HepG2 (cell line): ENCODE data around the gene SHISA4. TPM values are rescaled to one million over a fixed set of nuclear protein-coding genes. Genes with fewer than 3 reads are reported as not detected.

Source experiments
- ARNT ChIP-seq: fragments of 450-650 bp; IDR thresholded peaks from 2 replicates; pipeline ENCODE4 v1.6.1; 2017
- CCDC6 ChIP-seq: sonication (generic); formaldehyde crosslinking; IDR thresholded peaks from 2 replicates; pipeline ENCODE4 v1.8.1; 2022; ENCODE audit warnings: mild to moderate bottlenecking, missing genetic modification reagents, moderate library complexity
- ELF3 ChIP-seq: IDR thresholded peaks from 2 replicates; pipeline ENCODE4 v1.6.1; 2016; ENCODE audit warnings: missing genetic modification reagents, missing compliant biosample characterization
- FOSL2 ChIP-seq: sonication (generic); formaldehyde crosslinking; IDR thresholded peaks from 2 replicates; pipeline ENCODE4 v1.4.0; 2020; ENCODE audit warnings: missing genetic modification reagents
- FOXO1 ChIP-seq: sonication (generic); formaldehyde crosslinking; IDR thresholded peaks from 2 replicates; pipeline ENCODE4 v1.4.0; 2020; ENCODE audit warnings: missing genetic modification reagents
- HIVEP1 ChIP-seq: sonication (generic); formaldehyde crosslinking; IDR thresholded peaks from 2 replicates; pipeline ENCODE4 v1.4.0; 2020; ENCODE audit warnings: mild to moderate bottlenecking, missing genetic modification reagents
- IKZF1 ChIP-seq: fragments of 450-650 bp; IDR thresholded peaks from 2 replicates; pipeline ENCODE4 v1.7.1; 2016
- JUN ChIP-seq: sonication (generic); formaldehyde crosslinking; IDR thresholded peaks from 2 replicates; pipeline ENCODE4 v1.4.0; 2020; ENCODE audit warnings: mild to moderate bottlenecking, missing genetic modification reagents
- KDM2A ChIP-seq: sonication (generic); formaldehyde crosslinking; IDR thresholded peaks from 2 replicates; pipeline ENCODE4 v1.4.0; 2020; ENCODE audit warnings: low read depth, missing genetic modification reagents, borderline replicate concordance
- MTA3 ChIP-seq: sonication (generic); formaldehyde crosslinking; IDR thresholded peaks from 2 replicates; pipeline ENCODE4 v1.4.0; 2020; ENCODE audit warnings: missing genetic modification reagents
- NFYB ChIP-seq: sonication (generic); formaldehyde crosslinking; IDR thresholded peaks from 2 replicates; pipeline ENCODE4 v1.4.0; 2020; ENCODE audit warnings: missing genetic modification reagents
- NR2F1 ChIP-seq, 2 experiments: fragments of 450-650 bp in 1 of 2; formaldehyde crosslinking in 1 of 2; IDR thresholded peaks; 2 replicates each; pipeline versions ENCODE4 v1.5.0 to v1.6.1; 2016 to 2020; ENCODE audit warnings: mild to moderate bottlenecking in 1 of 2, missing compliant biosample characterization in 1 of 2, missing genetic modification reagents in 1 of 2, moderate library complexity in 1 of 2
- NR2F6 ChIP-seq, 2 experiments: IDR thresholded peaks; 2 replicates each; pipeline ENCODE4 v1.6.1; 2016; ENCODE audit warnings: antibody characterized with exemption in 1 of 2, mild to moderate bottlenecking in 1 of 2
- RFX3 ChIP-seq: IDR thresholded peaks from 2 replicates; pipeline ENCODE4 v1.6.1; 2016; ENCODE audit warnings: missing biosample characterization, missing genetic modification reagents
- RFXANK ChIP-seq: IDR thresholded peaks from 2 replicates; pipeline ENCODE4 v1.6.1; 2016
- RFXAP ChIP-seq: sonication (generic); formaldehyde crosslinking; IDR thresholded peaks from 2 replicates; pipeline ENCODE4 v1.4.0; 2020; ENCODE audit warnings: missing genetic modification reagents, borderline replicate concordance
- SALL1 ChIP-seq: sonication (generic); formaldehyde crosslinking; IDR thresholded peaks from 2 replicates; pipeline ENCODE4 v1.8.0; 2022; ENCODE audit warnings: mild to moderate bottlenecking, missing genetic modification reagents
- TRIM24 ChIP-seq: sonication (generic); formaldehyde crosslinking; IDR thresholded peaks from 2 replicates; pipeline ENCODE4 v1.8.0; 2022; ENCODE audit warnings: mild to moderate bottlenecking, missing genetic modification reagents
- ZNF354B ChIP-seq: sonication (generic); formaldehyde crosslinking; IDR thresholded peaks from 2 replicates; pipeline ENCODE4 v1.8.0; 2022; ENCODE audit warnings: mild to moderate bottlenecking, missing genetic modification reagents
- ZSCAN25 ChIP-seq: sonication (generic); formaldehyde crosslinking; IDR thresholded peaks from 2 replicates; pipeline ENCODE4 v1.8.0; 2022; ENCODE audit warnings: mild to moderate bottlenecking, missing genetic modification reagents
- polyA plus RNA-seq, 8 experiments: library from polyadenylated mRNA; depleted of rRNA in 3 of 8; stranded (reverse) in 7 of 8; unstranded in 1 of 8; fragments of >200 nt; fragmentation: Illumina TruSeq in 4 of 8; extraction: Trizol in 4 of 8; gene quantifications; 2 replicates each; pipeline versions ENCODE4 v1.2.1 to v1.2.3, GENCODE V29; 2011 to 2016; ENCODE audit warnings: low read depth in 4 of 8, missing spikeins in 1 of 8, mixed read lengths in 1 of 8; ENCODE audit not compliant: insufficient read depth in 1 of 8
- total RNA-seq, 5 experiments: library from RNA; depleted of rRNA; stranded (reverse); fragments of >200 nt; fragmentation: Illumina TruSeq; extraction: Trizol; gene quantifications; 2 replicates each; pipeline ENCODE4 v1.2.3, GENCODE V29; 2016; ENCODE audit warnings: low read depth in 1 of 5
- TF ChIP-seq, protein P1 (sequence below): sonication (generic); formaldehyde crosslinking; IDR thresholded peaks from 2 replicates; pipeline ENCODE4 v1.8.0; 2023; ENCODE audit warnings: mild to moderate bottlenecking, missing genetic modification reagents
- TF ChIP-seq, protein P2 (sequence below): sonication (generic); formaldehyde crosslinking; IDR thresholded peaks from 2 replicates; pipeline ENCODE4 v1.4.0; 2020; ENCODE audit warnings: mild to moderate bottlenecking, missing genetic modification reagents
- TF ChIP-seq, protein P3 (sequence below): sonication (generic); formaldehyde crosslinking; IDR thresholded peaks from 2 replicates; pipeline ENCODE4 v1.5.1; 2020; ENCODE audit warnings: mild to moderate bottlenecking, missing genetic modification reagents, moderate library complexity

Gene SHISA4
- total and polyA plus RNA-seq, 2 of the 13 experiments (the other 11 are each of a cell fraction or from before 2014, with no cell fraction given), result 0.51 to 1.0 TPM

DNA sequence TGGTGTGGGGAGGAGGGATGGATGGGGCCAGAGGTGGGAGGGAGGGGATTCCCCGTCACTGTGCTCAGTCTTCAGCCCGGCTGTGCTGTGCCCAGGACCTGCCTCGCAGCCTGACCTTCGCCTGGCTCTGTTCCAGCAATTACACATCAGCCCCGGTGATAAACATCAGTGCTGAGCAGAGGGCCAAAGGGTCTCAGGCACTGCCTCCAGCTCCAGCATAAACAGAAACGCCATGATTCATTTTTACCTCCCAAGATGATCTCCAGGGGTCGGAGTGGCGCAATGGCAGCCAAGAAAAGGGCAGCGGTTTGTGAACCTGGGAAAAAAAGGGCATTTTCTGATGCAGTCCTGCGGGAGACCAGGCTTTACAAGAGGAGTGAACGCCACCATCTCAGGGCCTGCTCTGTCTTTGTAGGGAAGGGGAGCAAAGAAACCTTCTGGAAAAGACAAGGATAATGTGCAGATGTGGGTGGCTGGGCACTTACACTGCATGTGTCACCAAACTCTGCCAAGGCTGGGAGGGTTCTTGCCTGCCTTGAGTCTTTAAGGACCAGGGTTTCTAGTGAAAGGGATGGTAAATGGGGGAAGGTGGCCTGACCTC lies 28.1 kb downstream of the SHISA4 start (continued):
- TF ChIP-seq, protein P1, sequence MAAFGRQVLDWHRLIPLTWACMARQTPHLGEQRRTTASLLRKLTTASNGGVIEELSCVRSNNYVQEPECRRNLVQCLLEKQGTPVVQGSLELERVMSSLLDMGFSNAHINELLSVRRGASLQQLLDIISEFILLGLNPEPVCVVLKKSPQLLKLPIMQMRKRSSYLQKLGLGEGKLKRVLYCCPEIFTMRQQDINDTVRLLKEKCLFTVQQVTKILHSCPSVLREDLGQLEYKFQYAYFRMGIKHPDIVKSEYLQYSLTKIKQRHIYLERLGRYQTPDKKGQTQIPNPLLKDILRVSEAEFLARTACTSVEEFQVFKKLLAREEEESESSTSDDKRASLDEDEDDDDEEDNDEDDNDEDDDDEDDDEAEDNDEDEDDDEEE (CRISPR knock-in tag), result no peak
- TF ChIP-seq ARNT (no peak), NFYB (CRISPR knock-in tag) (no peak), SALL1 (CRISPR knock-in tag) (peak; percentile 32; the same call in 1 of the 2 replicates), RFXANK (CRISPR knock-in tag) (no peak), RFXAP (CRISPR knock-in tag) (no peak), RFX3 (CRISPR knock-in tag) (no peak), FOSL2 (peak; percentile 54), CCDC6 (CRISPR knock-in tag) (no peak), NR2F6 (IDR thresholded peaks at IDR 0.05) (no peak), NR2F6 (CRISPR knock-in tag; IDR thresholded peaks at IDR 0.05) (0 out of 2 replicates have a peak, but pooled peaks have one; percentile 39), ELF3 (CRISPR knock-in tag) (0 out of 2 replicates have a peak, but pooled peaks have one; percentile 31), JUN (no peak), MTA3 (CRISPR knock-in tag) (no peak), ZNF354B (CRISPR knock-in tag) (no peak), FOXO1 (CRISPR knock-in tag) (0 out of 2 replicates have a peak, but pooled peaks have one; percentile 30), TRIM24 (CRISPR knock-in tag) (no peak), ZSCAN25 (no peak), IKZF1 (no peak), HIVEP1 (CRISPR knock-in tag) (no peak), KDM2A (no peak), NR2F1 (CRISPR knock-in tag; IDR thresholded peaks at IDR 0.05) (no peak)
- TF ChIP-seq, protein P2, sequence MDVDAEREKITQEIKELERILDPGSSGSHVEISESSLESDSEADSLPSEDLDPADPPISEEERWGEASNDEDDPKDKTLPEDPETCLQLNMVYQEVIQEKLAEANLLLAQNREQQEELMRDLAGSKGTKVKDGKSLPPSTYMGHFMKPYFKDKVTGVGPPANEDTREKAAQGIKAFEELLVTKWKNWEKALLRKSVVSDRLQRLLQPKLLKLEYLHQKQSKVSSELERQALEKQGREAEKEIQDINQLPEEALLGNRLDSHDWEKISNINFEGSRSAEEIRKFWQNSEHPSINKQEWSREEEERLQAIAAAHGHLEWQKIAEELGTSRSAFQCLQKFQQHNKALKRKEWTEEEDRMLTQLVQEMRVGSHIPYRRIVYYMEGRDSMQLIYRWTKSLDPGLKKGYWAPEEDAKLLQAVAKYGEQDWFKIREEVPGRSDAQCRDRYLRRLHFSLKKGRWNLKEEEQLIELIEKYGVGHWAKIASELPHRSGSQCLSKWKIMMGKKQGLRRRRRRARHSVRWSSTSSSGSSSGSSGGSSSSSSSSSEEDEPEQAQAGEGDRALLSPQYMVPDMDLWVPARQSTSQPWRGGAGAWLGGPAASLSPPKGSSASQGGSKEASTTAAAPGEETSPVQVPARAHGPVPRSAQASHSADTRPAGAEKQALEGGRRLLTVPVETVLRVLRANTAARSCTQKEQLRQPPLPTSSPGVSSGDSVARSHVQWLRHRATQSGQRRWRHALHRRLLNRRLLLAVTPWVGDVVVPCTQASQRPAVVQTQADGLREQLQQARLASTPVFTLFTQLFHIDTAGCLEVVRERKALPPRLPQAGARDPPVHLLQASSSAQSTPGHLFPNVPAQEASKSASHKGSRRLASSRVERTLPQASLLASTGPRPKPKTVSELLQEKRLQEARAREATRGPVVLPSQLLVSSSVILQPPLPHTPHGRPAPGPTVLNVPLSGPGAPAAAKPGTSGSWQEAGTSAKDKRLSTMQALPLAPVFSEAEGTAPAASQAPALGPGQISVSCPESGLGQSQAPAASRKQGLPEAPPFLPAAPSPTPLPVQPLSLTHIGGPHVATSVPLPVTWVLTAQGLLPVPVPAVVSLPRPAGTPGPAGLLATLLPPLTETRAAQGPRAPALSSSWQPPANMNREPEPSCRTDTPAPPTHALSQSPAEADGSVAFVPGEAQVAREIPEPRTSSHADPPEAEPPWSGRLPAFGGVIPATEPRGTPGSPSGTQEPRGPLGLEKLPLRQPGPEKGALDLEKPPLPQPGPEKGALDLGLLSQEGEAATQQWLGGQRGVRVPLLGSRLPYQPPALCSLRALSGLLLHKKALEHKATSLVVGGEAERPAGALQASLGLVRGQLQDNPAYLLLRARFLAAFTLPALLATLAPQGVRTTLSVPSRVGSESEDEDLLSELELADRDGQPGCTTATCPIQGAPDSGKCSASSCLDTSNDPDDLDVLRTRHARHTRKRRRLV (CRISPR knock-in tag), result no peak
- TF ChIP-seq, protein P3, sequence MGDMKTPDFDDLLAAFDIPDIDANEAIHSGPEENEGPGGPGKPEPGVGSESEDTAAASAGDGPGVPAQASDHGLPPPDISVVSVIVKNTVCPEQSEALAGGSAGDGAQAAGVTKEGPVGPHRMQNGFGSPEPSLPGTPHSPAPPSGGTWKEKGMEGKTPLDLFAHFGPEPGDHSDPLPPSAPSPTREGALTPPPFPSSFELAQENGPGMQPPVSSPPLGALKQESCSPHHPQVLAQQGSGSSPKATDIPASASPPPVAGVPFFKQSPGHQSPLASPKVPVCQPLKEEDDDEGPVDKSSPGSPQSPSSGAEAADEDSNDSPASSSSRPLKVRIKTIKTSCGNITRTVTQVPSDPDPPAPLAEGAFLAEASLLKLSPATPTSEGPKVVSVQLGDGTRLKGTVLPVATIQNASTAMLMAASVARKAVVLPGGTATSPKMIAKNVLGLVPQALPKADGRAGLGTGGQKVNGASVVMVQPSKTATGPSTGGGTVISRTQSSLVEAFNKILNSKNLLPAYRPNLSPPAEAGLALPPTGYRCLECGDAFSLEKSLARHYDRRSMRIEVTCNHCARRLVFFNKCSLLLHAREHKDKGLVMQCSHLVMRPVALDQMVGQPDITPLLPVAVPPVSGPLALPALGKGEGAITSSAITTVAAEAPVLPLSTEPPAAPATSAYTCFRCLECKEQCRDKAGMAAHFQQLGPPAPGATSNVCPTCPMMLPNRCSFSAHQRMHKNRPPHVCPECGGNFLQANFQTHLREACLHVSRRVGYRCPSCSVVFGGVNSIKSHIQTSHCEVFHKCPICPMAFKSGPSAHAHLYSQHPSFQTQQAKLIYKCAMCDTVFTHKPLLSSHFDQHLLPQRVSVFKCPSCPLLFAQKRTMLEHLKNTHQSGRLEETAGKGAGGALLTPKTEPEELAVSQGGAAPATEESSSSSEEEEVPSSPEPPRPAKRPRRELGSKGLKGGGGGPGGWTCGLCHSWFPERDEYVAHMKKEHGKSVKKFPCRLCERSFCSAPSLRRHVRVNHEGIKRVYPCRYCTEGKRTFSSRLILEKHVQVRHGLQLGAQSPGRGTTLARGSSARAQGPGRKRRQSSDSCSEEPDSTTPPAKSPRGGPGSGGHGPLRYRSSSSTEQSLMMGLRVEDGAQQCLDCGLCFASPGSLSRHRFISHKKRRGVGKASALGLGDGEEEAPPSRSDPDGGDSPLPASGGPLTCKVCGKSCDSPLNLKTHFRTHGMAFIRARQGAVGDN (CRISPR knock-in tag), result peak; percentile 25; the same call in 1 of the 2 replicates
